ENCODE results near the gene NPAS3.

NPAS3 gene

DNA sequence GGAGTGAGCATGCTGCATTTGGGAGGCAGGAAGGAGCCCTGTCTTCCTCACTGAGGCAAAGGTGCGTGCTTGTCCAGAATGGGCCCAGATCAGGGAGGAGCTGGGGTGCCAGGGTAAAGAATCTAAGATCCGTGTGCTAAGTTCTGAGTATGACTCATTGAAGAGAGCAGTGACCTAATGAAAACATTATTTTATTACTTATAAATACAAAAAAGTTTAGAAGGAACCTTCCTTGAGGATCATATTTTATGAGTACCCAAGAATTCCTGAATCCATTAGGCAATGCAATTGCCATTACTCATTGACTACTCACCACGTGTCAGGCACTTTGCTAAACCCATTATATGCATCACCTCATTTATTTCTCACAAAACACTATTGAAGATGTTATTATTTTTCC is 747.5 kb downstream of the NPAS3 start:
- H3K27me3 ChIP-seq (replicated peaks) = no peaks in the 10 kb centered on the region
- DNase-seq = peak; percentile 66
- in situ Hi-C loops (cut with HindIII; ENCODE audit: low pct_ligation_motif_present, low sequenced_read_pairs) = no loop called here
- no peak overlapping the region for H3K4me3 ChIP-seq (ENCODE audit: low read depth, low read length)
- TF ChIP-seq, protein P1, sequence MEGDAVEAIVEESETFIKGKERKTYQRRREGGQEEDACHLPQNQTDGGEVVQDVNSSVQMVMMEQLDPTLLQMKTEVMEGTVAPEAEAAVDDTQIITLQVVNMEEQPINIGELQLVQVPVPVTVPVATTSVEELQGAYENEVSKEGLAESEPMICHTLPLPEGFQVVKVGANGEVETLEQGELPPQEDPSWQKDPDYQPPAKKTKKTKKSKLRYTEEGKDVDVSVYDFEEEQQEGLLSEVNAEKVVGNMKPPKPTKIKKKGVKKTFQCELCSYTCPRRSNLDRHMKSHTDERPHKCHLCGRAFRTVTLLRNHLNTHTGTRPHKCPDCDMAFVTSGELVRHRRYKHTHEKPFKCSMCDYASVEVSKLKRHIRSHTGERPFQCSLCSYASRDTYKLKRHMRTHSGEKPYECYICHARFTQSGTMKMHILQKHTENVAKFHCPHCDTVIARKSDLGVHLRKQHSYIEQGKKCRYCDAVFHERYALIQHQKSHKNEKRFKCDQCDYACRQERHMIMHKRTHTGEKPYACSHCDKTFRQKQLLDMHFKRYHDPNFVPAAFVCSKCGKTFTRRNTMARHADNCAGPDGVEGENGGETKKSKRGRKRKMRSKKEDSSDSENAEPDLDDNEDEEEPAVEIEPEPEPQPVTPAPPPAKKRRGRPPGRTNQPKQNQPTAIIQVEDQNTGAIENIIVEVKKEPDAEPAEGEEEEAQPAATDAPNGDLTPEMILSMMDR (IDR thresholded peaks at IDR 0.05; ENCODE audit: low read depth, low read length, missing control alignments) = no peak
- no peaks in the 10 kb centered on the region for H3K36me3 ChIP-seq (replicated peaks)
- H3K27ac ChIP-seq = peak overlapping the region; percentile 62

- no peaks in the 10 kb centered on the region for H3K36me3 ChIP-seq (replicated peaks)
- in situ Hi-C loops (cut with HindIII; ENCODE audit: low pct_ligation_motif_present, low sequenced_read_pairs) = no loop called here
- H3K27ac ChIP-seq = peak overlapping the region; percentile 62
These were observed 748.2 kb downstream of the NPAS3 start for GRCh38 chr14:33686856-33687255.

GRCh38 chr14:33689680-33690079 is 751.0 kb downstream of the NPAS3 start:
- TF ChIP-seq, protein P1 (IDR thresholded peaks at IDR 0.05; ENCODE audit: low read depth, low read length, missing control alignments) = no peak
- in situ Hi-C loops (cut with HindIII; ENCODE audit: low pct_ligation_motif_present, low sequenced_read_pairs) = no loop called here
- no peaks in the 10 kb centered on the region for H3K36me3 ChIP-seq (replicated peaks)

More at GRCh38 chr14:33686856-33687255, 748.2 kb downstream of the NPAS3 start:
- Histone ChIP-seq H3K4me3 (ENCODE audit: low read depth, low read length) (no peak overlapping the region), H3K27me3 (replicated peaks) (no peaks in the 10 kb centered on the region)
- TF ChIP-seq, protein P1 (IDR thresholded peaks at IDR 0.05; ENCODE audit: low read depth, low read length, missing control alignments) = no peak
- no peak for DNase-seq

GRCh38 chr14:33691907-33692306 is 753.2 kb downstream of the NPAS3 start:
- no peaks in the 10 kb centered on the region for H3K27me3 ChIP-seq (replicated peaks)
- no peak for DNase-seq
- H3K27ac ChIP-seq = no peak overlapping the region
- in situ Hi-C loops (cut with HindIII; ENCODE audit: low pct_ligation_motif_present, low sequenced_read_pairs) = no loop called here
- H3K4me3 ChIP-seq (ENCODE audit: low read depth, low read length) = no peak overlapping the region
- H3K36me3 ChIP-seq (replicated peaks) = no peaks in the 10 kb centered on the region
- TF ChIP-seq, protein P1 (IDR thresholded peaks at IDR 0.05; ENCODE audit: low read depth, low read length, missing control alignments) = no peak

More at GRCh38 chr14:33689680-33690079, 751.0 kb downstream of the NPAS3 start:
- DNase-seq = no peak
- Histone ChIP-seq H3K4me3 (ENCODE audit: low read depth, low read length) (no peak overlapping the region), H3K27me3 (replicated peaks) (no peaks in the 10 kb centered on the region), H3K27ac (no peak overlapping the region)

- peak overlapping the region; percentile 87 for H3K27ac ChIP-seq
- TF ChIP-seq, protein P1 (IDR thresholded peaks at IDR 0.05; ENCODE audit: low read depth, low read length, missing control alignments) = no peak
- H3K27me3 ChIP-seq (replicated peaks) = no peaks in the 10 kb centered on the region
- DNase-seq = peak; percentile 85
- H3K36me3 ChIP-seq (replicated peaks) = no peaks in the 10 kb centered on the region
- in situ Hi-C loops (cut with HindIII; ENCODE audit: low pct_ligation_motif_present, low sequenced_read_pairs) = no loop called here
- H3K4me3 ChIP-seq (ENCODE audit: low read depth, low read length) = no peak overlapping the region
These were observed 754.1 kb downstream of the NPAS3 start for GRCh38 chr14:33692762-33693161.

GRCh38 chr14:33693237-33693636 is 754.6 kb downstream of the NPAS3 start:
- in situ Hi-C loops (cut with HindIII; ENCODE audit: low pct_ligation_motif_present, low sequenced_read_pairs) = no loop called here
- DNase-seq = peak; percentile 80
- Histone ChIP-seq H3K27ac (peak overlapping the region; percentile 87), H3K27me3 (replicated peaks) (no peaks in the 10 kb centered on the region), H3K36me3 (replicated peaks) (no peaks in the 10 kb centered on the region), H3K4me3 (ENCODE audit: low read depth, low read length) (no peak overlapping the region)
- TF ChIP-seq, protein P1 (IDR thresholded peaks at IDR 0.05; ENCODE audit: low read depth, low read length, missing control alignments) = no peak
